Measurements from ENCODE around the gene MUC2.

- TF ChIP-seq, protein P1, sequence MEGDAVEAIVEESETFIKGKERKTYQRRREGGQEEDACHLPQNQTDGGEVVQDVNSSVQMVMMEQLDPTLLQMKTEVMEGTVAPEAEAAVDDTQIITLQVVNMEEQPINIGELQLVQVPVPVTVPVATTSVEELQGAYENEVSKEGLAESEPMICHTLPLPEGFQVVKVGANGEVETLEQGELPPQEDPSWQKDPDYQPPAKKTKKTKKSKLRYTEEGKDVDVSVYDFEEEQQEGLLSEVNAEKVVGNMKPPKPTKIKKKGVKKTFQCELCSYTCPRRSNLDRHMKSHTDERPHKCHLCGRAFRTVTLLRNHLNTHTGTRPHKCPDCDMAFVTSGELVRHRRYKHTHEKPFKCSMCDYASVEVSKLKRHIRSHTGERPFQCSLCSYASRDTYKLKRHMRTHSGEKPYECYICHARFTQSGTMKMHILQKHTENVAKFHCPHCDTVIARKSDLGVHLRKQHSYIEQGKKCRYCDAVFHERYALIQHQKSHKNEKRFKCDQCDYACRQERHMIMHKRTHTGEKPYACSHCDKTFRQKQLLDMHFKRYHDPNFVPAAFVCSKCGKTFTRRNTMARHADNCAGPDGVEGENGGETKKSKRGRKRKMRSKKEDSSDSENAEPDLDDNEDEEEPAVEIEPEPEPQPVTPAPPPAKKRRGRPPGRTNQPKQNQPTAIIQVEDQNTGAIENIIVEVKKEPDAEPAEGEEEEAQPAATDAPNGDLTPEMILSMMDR (conservative IDR thresholded peaks at IDR 0.05; ENCODE audit: low read depth, low read length), result no peak
- no peak for TF ChIP-seq EZH2 (IDR thresholded peaks at IDR 0.05; ENCODE audit: low read length, unreplicated experiment)
Observed at GRCh38 chr11:1119604-1120146, 45.0 kb downstream of the MUC2 start.

Data from PC-3 (cell line).